Measurements from ENCODE around the gene SYNE3.

Gene SYNE3

DNA sequence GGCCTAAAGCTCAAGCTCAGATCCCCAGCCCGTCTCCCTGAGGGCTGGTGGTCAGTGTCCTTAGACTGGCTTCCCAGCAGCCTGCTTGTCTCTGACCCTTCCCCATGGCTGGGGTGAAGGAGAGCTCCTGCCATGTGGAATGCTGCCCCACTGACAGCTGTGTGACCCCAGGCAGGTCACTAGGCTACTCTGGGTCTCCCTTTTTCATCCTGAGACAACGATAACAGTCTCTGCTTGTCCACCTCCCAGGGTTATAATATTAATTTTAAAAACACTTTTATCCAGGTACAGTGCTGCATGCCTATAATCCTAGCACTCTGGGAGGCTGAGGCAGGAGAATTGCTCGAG lies 47.3 kb downstream of the SYNE3 start:
- DNase-seq, result no peak

- no peak for DNase-seq
Observed at GRCh38 chr14:95468448-95469133, 47.9 kb downstream of the SYNE3 start.

DNA sequence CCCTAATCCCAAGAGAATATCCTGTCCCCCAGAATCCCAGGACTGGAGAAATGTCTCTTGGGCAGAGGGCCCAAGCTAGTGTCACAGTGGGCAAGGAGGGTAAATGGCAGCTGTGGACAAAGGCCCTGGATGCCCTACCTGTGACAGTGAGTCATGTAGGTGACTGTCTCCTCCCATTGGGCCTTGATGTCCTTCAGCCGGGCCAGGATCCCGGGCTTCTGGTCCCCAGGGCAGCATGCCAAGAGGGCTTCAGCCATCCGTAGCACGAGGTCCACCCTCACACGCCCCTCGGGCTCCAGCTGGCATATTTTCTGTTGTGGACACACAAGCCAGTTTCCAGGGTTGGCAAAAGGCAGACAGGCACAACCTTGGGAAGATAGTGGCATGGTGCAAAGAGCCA lies 48.8 kb downstream of the SYNE3 start:
- DNase-seq, result no peak

DNA sequence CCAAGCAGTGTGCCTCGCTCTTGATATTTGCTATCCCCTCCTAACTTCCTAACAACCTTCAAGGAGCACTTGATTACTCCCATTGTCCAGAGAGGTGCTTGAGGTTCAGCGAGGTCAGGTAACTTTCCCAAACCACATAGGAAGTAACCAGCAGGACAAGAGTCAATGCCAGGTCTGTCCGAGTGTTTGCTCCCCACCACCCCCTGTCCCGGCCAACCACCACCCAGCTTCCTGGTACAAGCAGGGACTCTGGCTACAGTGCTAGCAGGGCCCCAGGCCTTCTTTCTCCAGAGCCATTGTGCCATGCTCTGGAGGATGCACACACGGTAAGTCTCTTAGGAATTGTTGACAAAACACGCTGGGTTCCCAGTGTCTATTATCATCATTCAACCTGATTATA lies 49.2 kb downstream of the SYNE3 start:
- DNase-seq, result no peak
